Activated CD4-positive, alpha-beta T cell treated with anti-CD3 and anti-CD28 coated beads for 1 hour (primary cell): Measurements from ENCODE around the gene CTNNA1.
"Not testable (repeated sequence)": the region's sequence is repeated elsewhere in the genome, so short reads cannot be mapped to it uniquely, and the experiment has no call there.

Source experiments
- DNase-seq: peaks from one replicate; pipeline ENCODE4 v3.0.0-alpha.2; 2020

Gene CTNNA1

GRCh38 chr5:138725818-138726416 lies 27.3 kb upstream of the CTNNA1 start:
- DNase-seq, result no peak

GRCh38 chr5:138726848-138727247 lies 26.4 kb upstream of the CTNNA1 start:
- DNase-seq, result no peak

GRCh38 chr5:138730496-138730895 lies 22.7 kb upstream of the CTNNA1 start:
- not testable (repeated sequence) for DNase-seq

- no peak for DNase-seq
Measured at GRCh38 chr5:138732466-138732865, 20.8 kb upstream of the CTNNA1 start.

- DNase-seq, result no peak
Measured at GRCh38 chr5:138732933-138733332, 20.3 kb upstream of the CTNNA1 start.

- DNase-seq, result no peak
Measured at GRCh38 chr5:138733509-138733908, 19.7 kb upstream of the CTNNA1 start.

GRCh38 chr5:138736293-138736692 lies 16.9 kb upstream of the CTNNA1 start:
- DNase-seq, result no peak

GRCh38 chr5:138737494-138738265 lies 15.5 kb upstream of the CTNNA1 start:
- no peak for DNase-seq

- DNase-seq, result no peak
Measured at GRCh38 chr5:138738399-138738798, 14.8 kb upstream of the CTNNA1 start.

- DNase-seq, result no peak
Measured at GRCh38 chr5:138739938-138740337, 13.3 kb upstream of the CTNNA1 start.

GRCh38 chr5:138743484-138743883 lies 9.7 kb upstream of the CTNNA1 start:
- no peak for DNase-seq

GRCh38 chr5:138745268-138745667 lies 8.0 kb upstream of the CTNNA1 start:
- DNase-seq, result no peak

GRCh38 chr5:138748630-138749081 lies 4.6 kb upstream of the CTNNA1 start:
- no peak for DNase-seq

- not testable (repeated sequence) for DNase-seq
Measured at GRCh38 chr5:138751344-138751743, 1.9 kb upstream of the CTNNA1 start.

- DNase-seq, result no peak
Measured at GRCh38 chr5:138752341-138752950, 779 bp upstream of the CTNNA1 start.

GRCh38 chr5:138753794-138754698 lies 821 bp downstream of the CTNNA1 start:
- no peak for DNase-seq

- no peak for DNase-seq
Measured at GRCh38 chr5:138754699-138755057, 1.5 kb downstream of the CTNNA1 start.

- no peak for DNase-seq
Measured at GRCh38 chr5:138755084-138755748, 2.0 kb downstream of the CTNNA1 start.

- DNase-seq, result no peak
Measured at GRCh38 chr5:138757061-138757776, 4.0 kb downstream of the CTNNA1 start.

- no peak for DNase-seq
Measured at GRCh38 chr5:138760448-138761110, 7.4 kb downstream of the CTNNA1 start.

GRCh38 chr5:138761115-138761514 lies 7.9 kb downstream of the CTNNA1 start:
- DNase-seq, result not testable (repeated sequence)
